ENCODE data around the gene IRX3. TPM values are rescaled to one million over a fixed set of nuclear protein-coding genes. Genes with fewer than 3 reads are reported as not detected.

Gene IRX3
- total and polyA plus RNA-seq, 2 donors from 2014 or later = 13.5 to 37.9 TPM

DNA sequence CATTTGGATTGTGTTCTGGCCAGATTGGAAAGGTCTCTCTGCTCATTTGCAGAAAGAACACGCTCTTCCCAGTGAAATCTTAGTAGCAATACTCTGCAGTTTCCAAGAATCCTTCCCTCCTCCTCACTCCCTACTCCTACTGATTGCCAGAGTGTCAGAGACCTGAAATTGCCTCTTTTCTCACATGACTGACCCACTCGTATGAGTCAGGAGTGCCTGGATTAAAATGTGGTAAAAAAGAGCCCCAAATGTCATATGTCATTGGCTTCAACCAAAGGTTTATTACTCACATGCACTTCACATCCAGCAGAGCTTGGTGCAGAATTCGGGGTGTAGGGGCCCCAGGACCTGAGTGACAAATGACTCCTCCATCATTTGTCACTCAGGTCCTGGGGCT lies 39.7 kb upstream of the IRX3 start:
- no peaks in the 10 kb centered on the region for H3K9me3 ChIP-seq (ENCODE audit: control insufficient read depth in 2 of 3, insufficient read depth in 1 of 3, low read length in 3 of 3)
- no peaks in the 10 kb centered on the region for H3K4me1 ChIP-seq (ENCODE audit: control insufficient read depth in 2 of 3, insufficient read depth in 2 of 3, low read depth in 1 of 3, low read length in 3 of 3)
- H3K9ac ChIP-seq (ENCODE audit: low read length in 3 of 3) = no peak overlapping the region
- H3K4me3 ChIP-seq (ENCODE audit: low read length in 3 of 3) = no peak overlapping the region
- peak in 1 of 5 donors; percentile 26 for DNase-seq
- intact Hi-C loops (cut with DNase I) = no loop called here
- no peaks in the 10 kb centered on the region for H3K27me3 ChIP-seq (ENCODE audit: control insufficient read depth, insufficient read depth, low read length)
- TF ChIP-seq, protein P1, sequence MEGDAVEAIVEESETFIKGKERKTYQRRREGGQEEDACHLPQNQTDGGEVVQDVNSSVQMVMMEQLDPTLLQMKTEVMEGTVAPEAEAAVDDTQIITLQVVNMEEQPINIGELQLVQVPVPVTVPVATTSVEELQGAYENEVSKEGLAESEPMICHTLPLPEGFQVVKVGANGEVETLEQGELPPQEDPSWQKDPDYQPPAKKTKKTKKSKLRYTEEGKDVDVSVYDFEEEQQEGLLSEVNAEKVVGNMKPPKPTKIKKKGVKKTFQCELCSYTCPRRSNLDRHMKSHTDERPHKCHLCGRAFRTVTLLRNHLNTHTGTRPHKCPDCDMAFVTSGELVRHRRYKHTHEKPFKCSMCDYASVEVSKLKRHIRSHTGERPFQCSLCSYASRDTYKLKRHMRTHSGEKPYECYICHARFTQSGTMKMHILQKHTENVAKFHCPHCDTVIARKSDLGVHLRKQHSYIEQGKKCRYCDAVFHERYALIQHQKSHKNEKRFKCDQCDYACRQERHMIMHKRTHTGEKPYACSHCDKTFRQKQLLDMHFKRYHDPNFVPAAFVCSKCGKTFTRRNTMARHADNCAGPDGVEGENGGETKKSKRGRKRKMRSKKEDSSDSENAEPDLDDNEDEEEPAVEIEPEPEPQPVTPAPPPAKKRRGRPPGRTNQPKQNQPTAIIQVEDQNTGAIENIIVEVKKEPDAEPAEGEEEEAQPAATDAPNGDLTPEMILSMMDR (IDR thresholded peaks at IDR 0.05; ENCODE audit: borderline replicate concordance, extremely low read depth, insufficient read depth) = no peak
- no peak overlapping the region for H3K27ac ChIP-seq (ENCODE audit: low read depth in 2 of 2, low read length in 2 of 2)
- FAIRE-seq = no peak
- H3K36me3 ChIP-seq (ENCODE audit: control insufficient read depth in 2 of 3, insufficient read depth in 3 of 3, low read length in 3 of 3) = no peaks in the 10 kb centered on the region

DNA sequence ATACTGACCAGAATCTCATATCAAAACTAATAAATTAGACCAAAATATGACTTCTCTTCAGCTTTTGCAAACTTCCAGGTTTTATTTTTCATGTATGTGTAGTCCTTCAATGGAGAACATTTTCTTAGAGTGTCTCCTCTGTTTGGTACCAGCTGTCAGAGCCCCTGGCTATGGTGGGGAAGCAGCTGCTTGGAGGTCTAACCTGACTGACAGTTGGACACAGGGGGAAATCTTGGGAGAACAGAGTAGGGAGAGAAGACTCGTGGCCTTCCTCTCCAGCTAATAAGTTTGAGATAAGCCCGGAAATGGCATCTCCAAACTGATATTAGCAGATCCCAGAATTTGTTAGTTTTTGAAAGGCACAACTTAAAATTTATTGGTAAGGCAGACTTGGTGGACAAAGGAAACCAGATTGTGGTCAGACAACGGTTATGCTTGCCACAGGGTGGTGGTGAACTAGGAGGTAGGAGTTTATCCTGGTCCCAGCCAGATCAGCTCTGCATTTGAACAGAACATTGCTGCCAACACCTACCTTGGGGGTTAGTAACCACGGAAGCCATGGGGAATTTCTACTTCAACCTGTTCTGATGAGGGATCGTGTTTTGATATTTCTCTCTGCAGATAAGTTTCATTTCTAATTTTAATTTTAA lies 39.2 kb upstream of the IRX3 start:
- Histone ChIP-seq H3K27ac (ENCODE audit: low read depth in 2 of 2, low read length in 2 of 2) (no peak overlapping the region), H3K9ac (ENCODE audit: low read length in 3 of 3) (no peak overlapping the region), H3K9me3 (ENCODE audit: control insufficient read depth in 2 of 3, insufficient read depth in 1 of 3, low read length in 3 of 3) (no peaks in the 10 kb centered on the region), H3K4me3 (ENCODE audit: low read length in 3 of 3) (no peak overlapping the region), H3K36me3 (ENCODE audit: control insufficient read depth in 2 of 3, insufficient read depth in 3 of 3, low read length in 3 of 3) (no peaks in the 10 kb centered on the region), H3K4me1 (ENCODE audit: control insufficient read depth in 2 of 3, insufficient read depth in 2 of 3, low read depth in 1 of 3, low read length in 3 of 3) (no peaks in the 10 kb centered on the region), H3K27me3 (ENCODE audit: control insufficient read depth, insufficient read depth, low read length) (no peaks in the 10 kb centered on the region)
- FAIRE-seq (no peak), DNase-seq (no peak)
- TF ChIP-seq, protein P1 (IDR thresholded peaks at IDR 0.05; ENCODE audit: borderline replicate concordance, extremely low read depth, insufficient read depth) = no peak
- intact Hi-C loops (cut with DNase I) = no loop called here

DNA sequence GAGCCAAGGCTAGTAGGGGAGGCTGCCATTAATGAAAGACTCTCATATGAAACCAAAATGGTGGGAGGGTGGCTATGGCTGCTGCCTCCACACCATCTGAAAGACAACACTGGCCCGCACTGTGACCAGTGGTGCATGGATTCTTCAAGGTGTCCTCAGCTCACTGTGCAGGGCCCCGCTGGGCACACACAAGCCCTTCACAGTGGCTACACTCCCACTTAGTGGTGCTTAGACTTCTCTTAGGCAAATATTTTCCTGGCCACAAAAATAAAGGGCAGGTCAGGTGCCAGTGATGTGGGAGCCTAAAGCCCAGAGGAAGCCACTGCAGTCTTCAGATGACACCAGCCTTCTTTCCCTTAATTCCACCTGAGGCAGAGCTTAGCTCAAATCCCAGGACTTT lies 38.1 kb upstream of the IRX3 start:
- no peaks in the 10 kb centered on the region for H3K27me3 ChIP-seq (ENCODE audit: control insufficient read depth, insufficient read depth, low read length)
- H3K9me3 ChIP-seq (ENCODE audit: control insufficient read depth in 2 of 3, insufficient read depth in 1 of 3, low read length in 3 of 3) = no peaks in the 10 kb centered on the region
- no peak overlapping the region for H3K4me3 ChIP-seq (ENCODE audit: low read length in 3 of 3)
- H3K36me3 ChIP-seq (ENCODE audit: control insufficient read depth in 2 of 3, insufficient read depth in 3 of 3, low read length in 3 of 3) = no peaks in the 10 kb centered on the region
- intact Hi-C loops (cut with DNase I) = no loop called here
- no peaks in the 10 kb centered on the region for H3K4me1 ChIP-seq (ENCODE audit: control insufficient read depth in 2 of 3, insufficient read depth in 2 of 3, low read depth in 1 of 3, low read length in 3 of 3)
- H3K9ac ChIP-seq (ENCODE audit: low read length in 3 of 3) = no peak overlapping the region
- no peak overlapping the region for H3K27ac ChIP-seq (ENCODE audit: low read depth in 2 of 2, low read length in 2 of 2)
- TF ChIP-seq, protein P1 (IDR thresholded peaks at IDR 0.05; ENCODE audit: borderline replicate concordance, extremely low read depth, insufficient read depth) = no peak
- no peak for DNase-seq
- no peak for FAIRE-seq

Measured in kidney (tissue), 14 donors.